HG02571 (cell line): ENCODE results near the gene KCNIP1.
A peak's percentile ranks its signal among the peaks of the same experiment; 100 is the strongest.

Experiments used
- ATAC-seq: cut with Tn5 transposase; IDR thresholded peaks from one replicate; pipeline ENCODE4 v1.9.1; 2021; ENCODE audit warnings: mild to moderate bottlenecking, moderate library complexity; ENCODE audit not compliant: unreplicated experiment

Gene KCNIP1

DNA sequence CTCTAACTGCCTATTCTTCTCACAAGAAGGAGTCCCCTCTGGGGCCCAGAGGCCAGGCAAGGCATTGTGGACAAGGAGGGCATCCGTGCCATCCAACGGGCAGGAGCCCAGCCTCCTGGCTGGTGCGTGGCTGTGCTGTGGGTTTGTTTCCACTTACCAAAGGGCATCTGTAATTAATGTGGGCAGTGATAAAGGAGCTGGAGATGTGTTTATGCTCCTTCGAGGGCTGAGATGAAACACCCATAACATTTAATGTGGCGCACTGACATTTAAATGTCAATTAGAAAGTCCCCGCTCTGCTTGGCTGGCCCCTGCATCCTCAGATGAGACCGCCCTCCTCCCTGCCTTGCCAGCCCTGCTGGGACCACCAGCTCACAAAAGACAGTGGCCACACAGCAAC is 57.1 kb downstream of the KCNIP1 start:
- ATAC-seq: no peak

DNA sequence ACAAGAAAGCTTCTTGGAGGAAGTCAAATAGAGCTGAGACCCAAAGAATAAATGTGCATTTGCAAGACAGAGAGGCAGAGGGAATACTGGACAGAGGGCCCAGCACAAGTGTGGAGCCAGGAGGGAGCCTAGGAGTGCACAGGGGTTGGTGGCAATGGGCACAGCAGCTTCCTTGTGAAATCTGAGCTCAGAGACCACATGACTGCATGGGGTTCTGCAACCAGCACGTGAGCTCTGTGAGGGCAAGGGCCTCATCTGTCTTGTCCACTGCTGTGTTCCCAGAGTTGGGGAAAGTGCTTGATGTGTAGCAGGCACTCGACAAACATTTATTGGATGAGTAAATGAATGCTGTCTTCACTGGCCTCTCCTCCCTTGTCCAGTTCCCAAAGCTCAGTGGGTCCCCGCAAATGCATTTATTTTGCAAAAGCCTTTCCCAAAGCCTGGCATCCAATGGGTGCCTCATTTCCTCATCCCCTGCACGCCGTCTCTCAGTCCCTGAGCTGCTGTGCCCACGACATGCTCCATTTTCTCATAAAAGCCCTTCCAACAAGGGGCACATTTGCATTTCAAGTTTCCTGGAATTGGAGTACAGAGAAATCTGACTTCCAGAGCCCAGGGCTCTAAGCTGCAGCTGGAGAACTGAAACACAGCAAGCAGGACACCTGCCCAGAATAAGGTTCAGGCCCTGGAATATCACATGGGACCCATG is 58.5 kb downstream of the KCNIP1 start:
- no peak for ATAC-seq

GRCh38 chr5:170562875-170563228 is 59.0 kb downstream of the KCNIP1 start:
- no peak for ATAC-seq

- no peak for ATAC-seq
These were observed 60.2 kb downstream of the KCNIP1 start for GRCh38 chr5:170563824-170564567.

DNA sequence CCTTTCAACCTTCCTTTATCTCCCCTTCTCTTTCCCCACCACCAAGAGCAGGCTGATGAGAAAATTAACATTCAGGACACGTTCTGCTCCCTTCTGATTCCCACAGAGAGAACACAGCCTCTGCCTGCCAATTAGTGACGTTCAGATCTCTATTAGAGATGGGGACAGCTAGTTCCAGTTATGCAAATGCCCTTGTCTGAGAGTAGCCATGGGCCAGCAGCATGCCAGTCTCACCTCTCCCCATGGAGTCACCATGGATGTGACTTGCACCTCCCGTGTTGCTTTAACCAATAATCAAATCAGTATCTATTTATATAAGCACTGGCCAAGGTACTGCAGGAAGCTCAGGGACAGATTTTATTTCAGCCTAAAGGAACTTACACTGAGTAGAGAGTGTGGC is 61.3 kb downstream of the KCNIP1 start:
- no peak for ATAC-seq

DNA sequence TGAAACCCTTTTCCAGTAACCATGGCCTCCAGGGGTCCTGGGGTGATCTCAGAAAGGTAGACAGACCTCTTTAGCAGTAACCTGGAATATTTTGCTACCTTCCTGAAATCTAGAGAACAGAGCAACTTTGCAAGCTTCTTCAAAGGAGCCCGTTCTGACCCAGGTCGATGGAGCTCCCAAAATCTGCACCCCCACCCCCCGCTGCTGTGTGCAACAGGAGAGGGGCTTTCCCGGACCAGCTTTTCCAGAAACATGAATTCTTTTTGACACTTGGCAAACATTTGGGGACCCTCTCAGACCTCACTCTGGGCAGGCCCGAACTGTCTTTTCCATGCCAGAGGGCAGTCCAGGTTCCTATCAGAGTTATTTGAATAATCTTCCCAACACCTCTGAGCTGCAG is 65.3 kb downstream of the KCNIP1 start:
- no peak for ATAC-seq

- no peak for ATAC-seq
These were observed 66.7 kb downstream of the KCNIP1 start for GRCh38 chr5:170570476-170570875.

GRCh38 chr5:170571281-170571731 is 67.5 kb downstream of the KCNIP1 start:
- no peak for ATAC-seq

- peak; percentile 71 for ATAC-seq
These were observed 68.3 kb downstream of the KCNIP1 start for GRCh38 chr5:170571875-170572852.

- ATAC-seq: no peak
These were observed 69.3 kb downstream of the KCNIP1 start for GRCh38 chr5:170573114-170573513.

- no peak for ATAC-seq
These were observed 69.8 kb downstream of the KCNIP1 start for GRCh38 chr5:170573660-170574059.

- no peak for ATAC-seq
These were observed 73.0 kb downstream of the KCNIP1 start for GRCh38 chr5:170576602-170577535.

DNA sequence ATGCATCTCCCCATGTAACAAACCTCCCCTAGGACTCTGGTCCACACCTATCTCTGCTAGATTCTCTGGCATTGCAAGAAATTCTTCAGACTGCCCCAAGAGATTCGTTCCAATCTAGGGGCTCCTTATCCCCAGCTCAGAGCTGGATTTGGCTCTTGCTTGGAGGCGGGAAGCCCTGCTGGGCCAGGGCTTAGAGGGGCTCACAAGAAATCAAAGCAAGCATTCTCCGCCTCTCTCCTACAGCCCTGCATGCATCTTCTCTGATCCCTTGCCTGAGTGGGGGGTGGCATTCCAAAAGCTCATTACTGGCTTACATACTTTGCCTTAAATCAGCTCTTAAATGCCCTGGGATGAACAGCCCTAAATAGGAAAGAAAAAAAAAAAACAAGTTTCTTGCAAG is 75.8 kb downstream of the KCNIP1 start:
- ATAC-seq: no peak

DNA sequence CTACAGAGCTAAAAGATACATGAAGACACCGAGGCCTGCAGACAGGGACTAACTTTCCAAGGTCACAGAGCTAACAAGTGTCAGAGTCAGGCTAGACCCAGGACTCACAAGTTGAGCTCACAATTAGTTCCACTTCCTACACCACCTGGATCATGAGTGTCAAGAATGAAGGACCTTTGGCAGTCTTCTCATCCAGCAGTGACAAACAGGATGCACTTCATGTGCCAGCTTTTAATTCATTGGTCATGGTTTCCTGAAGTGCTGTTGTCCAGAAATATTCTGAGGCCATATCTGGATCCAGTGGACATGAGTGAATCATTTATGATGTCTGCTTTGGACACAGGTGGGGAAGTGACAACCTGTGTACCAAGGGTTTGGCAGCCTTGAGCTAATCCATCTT is 77.4 kb downstream of the KCNIP1 start:
- no peak for ATAC-seq

DNA sequence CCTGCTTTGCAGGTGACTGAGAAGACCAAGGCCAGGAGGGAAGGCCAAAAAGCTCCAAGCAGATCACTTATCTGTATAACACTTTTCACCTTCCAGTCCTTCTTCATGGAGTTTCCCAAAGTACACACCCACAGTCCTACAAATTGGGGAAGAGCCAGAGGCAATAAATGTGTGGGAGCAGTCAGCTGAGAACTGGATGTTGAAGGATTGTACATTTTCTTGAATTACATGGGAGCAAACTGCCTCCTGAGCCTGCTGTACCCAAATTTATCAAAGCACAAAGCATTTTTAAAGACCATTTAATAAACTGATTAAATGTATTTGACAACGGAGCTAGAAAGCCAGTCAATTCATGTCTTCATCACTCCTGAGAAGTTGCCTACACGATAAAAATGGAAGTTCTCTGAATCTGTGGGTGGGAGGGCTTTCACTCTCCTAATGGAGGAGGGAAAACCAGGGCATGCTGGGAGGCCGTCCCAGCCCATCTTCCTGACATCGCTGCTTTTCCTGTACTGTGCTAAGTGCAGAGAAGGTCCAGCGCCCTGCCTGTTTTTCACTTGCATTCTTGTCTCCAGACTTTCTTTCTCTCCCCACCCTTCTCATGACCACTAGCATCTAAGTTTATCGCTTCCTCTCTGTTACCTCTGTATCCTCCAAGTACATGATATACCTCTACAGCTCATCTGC is 79.0 kb downstream of the KCNIP1 start:
- no peak for ATAC-seq

DNA sequence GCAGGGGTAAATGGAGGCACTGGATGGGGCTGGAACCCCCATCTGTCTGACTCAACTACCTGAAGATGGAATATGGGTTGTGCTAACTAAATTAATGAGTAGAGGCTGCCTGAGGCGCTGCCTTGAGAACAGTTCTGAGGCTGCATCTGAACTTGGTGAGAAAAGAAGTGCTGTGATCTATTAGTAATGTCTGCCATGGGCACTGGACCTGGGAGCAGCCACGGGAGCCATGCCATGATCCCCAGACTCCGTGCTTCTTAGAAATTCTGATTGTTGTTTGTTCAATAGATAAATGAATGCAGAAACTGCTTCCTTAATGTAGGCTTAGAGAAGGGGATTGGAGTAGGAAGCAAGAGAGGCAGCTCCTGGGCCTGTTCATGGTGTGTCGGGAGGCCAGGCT is 80.2 kb downstream of the KCNIP1 start:
- ATAC-seq: no peak

DNA sequence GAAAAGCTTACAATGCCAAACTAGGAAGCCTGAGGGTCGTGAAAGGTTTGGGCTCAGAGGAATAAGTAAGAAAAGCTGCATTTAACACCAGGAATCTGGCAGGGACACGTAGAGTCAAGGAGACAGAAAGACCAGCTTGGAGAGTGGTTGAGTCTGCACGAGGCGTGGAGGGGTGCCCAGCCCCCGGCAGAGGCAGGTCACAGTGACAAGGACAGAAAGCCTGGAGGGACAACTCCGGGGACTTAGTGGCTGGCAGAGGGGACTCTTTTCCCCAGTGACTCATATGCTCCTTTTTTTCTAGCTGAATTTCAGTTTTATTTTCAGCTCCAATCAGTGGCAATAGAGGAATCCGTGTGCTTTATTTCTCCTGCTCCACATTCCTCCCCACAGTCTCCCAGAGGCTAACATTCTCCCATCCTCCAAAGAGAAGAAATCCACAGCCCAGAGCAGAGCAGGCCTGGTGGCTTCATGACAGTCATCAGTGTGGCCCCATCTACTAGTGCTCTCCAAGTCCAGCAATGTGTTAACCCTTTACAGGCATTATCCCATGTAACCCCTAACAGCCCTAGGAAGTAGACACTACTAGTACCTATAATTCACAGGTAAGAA is 80.7 kb downstream of the KCNIP1 start:
- no peak for ATAC-seq

DNA sequence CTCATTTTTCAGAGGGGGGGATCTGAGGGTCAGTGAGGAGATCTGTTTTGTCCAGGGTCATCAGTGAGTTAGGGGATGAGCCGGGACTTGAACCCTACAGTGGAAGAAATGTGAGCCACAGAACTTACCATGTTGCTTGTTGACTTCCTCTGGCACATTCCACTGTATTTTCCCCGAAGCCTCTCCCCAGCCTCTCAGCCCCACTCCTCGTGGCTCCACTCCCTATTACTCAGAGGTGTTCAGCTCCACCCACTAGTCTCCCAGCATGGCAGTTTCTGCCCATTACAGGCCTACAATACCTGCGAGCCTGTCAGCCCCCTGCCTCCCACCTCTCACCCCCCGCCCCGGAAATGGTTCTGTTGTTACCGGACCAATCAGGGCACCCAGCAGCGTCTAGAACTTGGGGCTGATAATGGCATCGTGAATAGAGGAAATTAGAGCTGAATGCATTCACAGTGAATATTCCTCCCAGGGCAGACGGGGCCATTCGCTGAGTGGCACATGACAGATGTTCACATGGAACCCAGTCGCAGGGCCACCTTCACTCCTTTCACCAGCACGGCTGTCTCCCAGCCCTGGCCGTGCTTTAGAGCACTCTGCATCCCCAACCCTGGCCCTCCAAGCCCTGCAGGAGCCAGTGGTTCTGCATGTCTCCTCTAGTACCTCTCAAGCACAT is 81.6 kb downstream of the KCNIP1 start:
- no peak for ATAC-seq

GRCh38 chr5:170587808-170588207 is 84.0 kb downstream of the KCNIP1 start:
- ATAC-seq: no peak
